ENCODE data around the gene MAN2B1.

DNA sequence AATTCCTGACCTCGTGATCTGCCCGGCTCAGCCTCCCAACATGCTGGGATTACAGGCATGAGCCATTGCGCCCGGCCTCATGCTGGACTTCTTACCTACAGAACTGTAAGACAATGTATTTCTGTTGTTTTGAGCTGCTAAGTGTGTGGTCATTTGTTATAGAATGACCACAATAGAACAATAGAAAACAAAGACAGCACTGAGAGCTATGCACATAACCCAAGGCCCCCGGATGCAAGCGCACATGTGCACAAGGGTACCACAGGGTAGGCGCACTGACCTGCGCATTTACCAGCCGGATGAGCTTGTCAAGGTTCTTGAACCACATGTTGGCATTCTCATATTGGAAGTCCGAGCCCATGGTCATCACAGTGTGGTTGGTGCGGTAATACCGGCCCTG lies 5.6 kb downstream of the MAN2B1 start:
- TF ChIP-seq EZH2 (IDR thresholded peaks at IDR 0.05; ENCODE audit: insufficient read depth, poor library complexity, severe bottlenecking) (no peak), EZH2phosphoT487 (IDR thresholded peaks at IDR 0.05; ENCODE audit: insufficient read depth, low read depth) (no peak)

Measured in GM23248 (cell line).